Left ventricle myocardium inferior (tissue), 1 donor: ENCODE measurements around the gene MAGI2. TPM values are rescaled to one million over a fixed set of nuclear protein-coding genes. Genes with fewer than 3 reads are reported as not detected.

Experiments used
- DNase-seq: peaks from one replicate; pipeline ENCODE4 v3.0.0-alpha.2; 2020
- H3K27ac ChIP-seq: fragments of 200-600 bp; replicated peaks from 2 replicates; pipeline ENCODE4 v1.8.0; 2021
- H3K27me3 ChIP-seq: fragments of 200-600 bp; 2 replicates; pipeline ENCODE4 v1.8.0; 2021; ENCODE audit warnings: low read depth
- H3K36me3 ChIP-seq: fragments of 200-600 bp; 2 replicates; pipeline ENCODE4 v1.8.0; 2021
- H3K4me1 ChIP-seq: fragments of 200-600 bp; 2 replicates; pipeline ENCODE4 v1.8.0; 2021
- H3K4me3 ChIP-seq: fragments of 200-600 bp; 2 replicates; pipeline ENCODE4 v1.8.0; 2021; ENCODE audit warnings: mild to moderate bottlenecking, moderate library complexity
- H3K9me3 ChIP-seq: fragments of 200-600 bp; replicated peaks from 2 replicates; pipeline ENCODE4 v1.8.0; 2021
- intact Hi-C: fragments of 100-400 bp; cut with micrococcal nuclease; formaldehyde crosslinking; loops from one replicate; pipeline ENCODE4 v1.11.0; 2022
- total RNA-seq: library from RNA; stranded (reverse); fragmentation: NEBNext Ultra II Directional; extraction: Animal tissue kit (Norgen Biotek cat#: 25700); gene quantifications from one replicate; pipeline ENCODE4 v1.2.1, GENCODE V29; 2021
- TF ChIP-seq, protein P1 (sequence below): fragments of 200-600 bp; IDR thresholded peaks from 2 replicates; pipeline ENCODE4 v1.8.0; 2021; ENCODE audit warnings: antibody characterized with exemption, mild to moderate bottlenecking, borderline replicate concordance
- donor health status: DM: no; HTN: yes; CAD: no; lungs with severe emphysema.

Gene MAGI2
- total RNA-seq, 1 donor from 2014 or later = 4.5 TPM

DNA sequence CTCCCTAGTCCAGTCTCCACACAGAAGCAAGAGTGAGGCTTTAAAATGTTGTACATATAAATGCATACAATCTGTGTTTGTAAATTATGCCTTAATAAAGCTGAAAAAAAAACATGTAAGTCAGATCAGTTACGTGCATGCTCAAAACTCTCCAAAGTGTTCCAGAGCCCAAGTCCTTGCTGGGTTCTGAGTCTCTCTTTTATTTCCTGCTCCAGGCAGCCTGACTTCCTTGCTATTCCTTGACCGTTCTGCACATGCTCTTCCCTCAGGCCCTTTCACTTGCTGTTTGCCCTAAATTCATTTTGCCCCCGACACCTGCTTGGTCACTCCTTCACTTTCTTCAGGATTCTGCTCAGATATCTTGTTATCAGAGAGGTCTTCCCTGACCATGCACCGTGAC lies 884.8 kb downstream of the MAGI2 start:
- no peak overlapping the region for H3K4me3 ChIP-seq
- DNase-seq = no peak
- no peak overlapping the region for H3K27ac ChIP-seq
- TF ChIP-seq, protein P1, sequence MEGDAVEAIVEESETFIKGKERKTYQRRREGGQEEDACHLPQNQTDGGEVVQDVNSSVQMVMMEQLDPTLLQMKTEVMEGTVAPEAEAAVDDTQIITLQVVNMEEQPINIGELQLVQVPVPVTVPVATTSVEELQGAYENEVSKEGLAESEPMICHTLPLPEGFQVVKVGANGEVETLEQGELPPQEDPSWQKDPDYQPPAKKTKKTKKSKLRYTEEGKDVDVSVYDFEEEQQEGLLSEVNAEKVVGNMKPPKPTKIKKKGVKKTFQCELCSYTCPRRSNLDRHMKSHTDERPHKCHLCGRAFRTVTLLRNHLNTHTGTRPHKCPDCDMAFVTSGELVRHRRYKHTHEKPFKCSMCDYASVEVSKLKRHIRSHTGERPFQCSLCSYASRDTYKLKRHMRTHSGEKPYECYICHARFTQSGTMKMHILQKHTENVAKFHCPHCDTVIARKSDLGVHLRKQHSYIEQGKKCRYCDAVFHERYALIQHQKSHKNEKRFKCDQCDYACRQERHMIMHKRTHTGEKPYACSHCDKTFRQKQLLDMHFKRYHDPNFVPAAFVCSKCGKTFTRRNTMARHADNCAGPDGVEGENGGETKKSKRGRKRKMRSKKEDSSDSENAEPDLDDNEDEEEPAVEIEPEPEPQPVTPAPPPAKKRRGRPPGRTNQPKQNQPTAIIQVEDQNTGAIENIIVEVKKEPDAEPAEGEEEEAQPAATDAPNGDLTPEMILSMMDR = no peak
- no peaks in the 10 kb centered on the region for H3K36me3 ChIP-seq
- H3K27me3 ChIP-seq = no peaks in the 10 kb centered on the region
- intact Hi-C loops = no loop called here
- H3K9me3 ChIP-seq = no peaks in the 10 kb centered on the region
- no peaks in the 10 kb centered on the region for H3K4me1 ChIP-seq

GRCh38 chr7:78567836-78568235 lies 885.6 kb downstream of the MAGI2 start:
- intact Hi-C loops = no loop called here
- Histone ChIP-seq H3K27me3 (no peaks in the 10 kb centered on the region), H3K9me3 (no peaks in the 10 kb centered on the region), H3K4me3 (no peak overlapping the region), H3K27ac (no peak overlapping the region), H3K36me3 (no peaks in the 10 kb centered on the region), H3K4me1 (no peaks in the 10 kb centered on the region)
- DNase-seq = no peak
- TF ChIP-seq, protein P1 = no peak

GRCh38 chr7:78565784-78566183 lies 887.7 kb downstream of the MAGI2 start:
- no peaks in the 10 kb centered on the region for H3K9me3 ChIP-seq
- H3K27me3 ChIP-seq = no peaks in the 10 kb centered on the region
- no peaks in the 10 kb centered on the region for H3K36me3 ChIP-seq
- no peaks in the 10 kb centered on the region for H3K4me1 ChIP-seq
- TF ChIP-seq, protein P1 = no peak
- H3K4me3 ChIP-seq = no peak overlapping the region
- intact Hi-C loops = no loop called here
- DNase-seq = no peak
- H3K27ac ChIP-seq = no peak overlapping the region

GRCh38 chr7:78563191-78563590 lies 890.3 kb downstream of the MAGI2 start:
- Histone ChIP-seq H3K27ac (no peak overlapping the region), H3K4me1 (no peaks in the 10 kb centered on the region), H3K4me3 (no peak overlapping the region), H3K27me3 (no peaks in the 10 kb centered on the region), H3K9me3 (no peaks in the 10 kb centered on the region), H3K36me3 (no peaks in the 10 kb centered on the region)
- no peak for DNase-seq
- intact Hi-C loops = no loop called here
- TF ChIP-seq, protein P1 = no peak

- Histone ChIP-seq H3K27me3 (no peaks in the 10 kb centered on the region), H3K4me3 (no peak overlapping the region), H3K4me1 (no peaks in the 10 kb centered on the region), H3K27ac (no peak overlapping the region), H3K9me3 (no peaks in the 10 kb centered on the region), H3K36me3 (no peaks in the 10 kb centered on the region)
- no peak for DNase-seq
- TF ChIP-seq, protein P1 = no peak
- intact Hi-C loops = no loop called here
Observed at GRCh38 chr7:78562191-78562590, 891.3 kb downstream of the MAGI2 start.

GRCh38 chr7:78558566-78558965 lies 894.9 kb downstream of the MAGI2 start:
- intact Hi-C loops = no loop called here
- no peak for DNase-seq
- TF ChIP-seq, protein P1 = no peak
- Histone ChIP-seq H3K36me3 (no peaks in the 10 kb centered on the region), H3K4me3 (no peak overlapping the region), H3K9me3 (no peaks in the 10 kb centered on the region), H3K27me3 (no peaks in the 10 kb centered on the region), H3K27ac (no peak overlapping the region), H3K4me1 (no peaks in the 10 kb centered on the region)
